ENCODE data around the gene SYNE1.

DNA sequence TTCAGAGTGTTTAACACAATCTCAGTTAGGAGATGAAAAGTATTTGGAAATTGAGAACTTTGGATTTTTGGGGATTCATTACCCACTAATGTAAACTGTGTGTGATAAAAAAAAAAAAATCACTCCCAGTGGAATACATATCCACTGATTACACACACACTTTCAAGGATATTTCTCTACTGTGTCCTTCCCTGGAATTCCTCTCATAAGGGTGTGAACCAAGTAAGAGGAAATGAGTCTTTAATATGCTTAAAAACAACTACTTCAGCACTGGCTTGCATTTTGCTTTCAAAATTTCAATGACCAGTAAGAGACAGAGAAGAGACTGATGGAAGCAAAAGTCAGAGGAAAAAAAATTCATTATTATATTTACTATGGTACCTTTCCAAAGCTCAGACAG, 36.1 kb upstream of the SYNE1 start:
- no peak for TF ChIP-seq CTCF (IDR thresholded peaks at IDR 0.05)
- no peak for TF ChIP-seq POLR2A (IDR thresholded peaks at IDR 0.05)
- no peak for TF ChIP-seq POLR2AphosphoS5 (IDR thresholded peaks at IDR 0.05)

Measured in upper lobe of left lung (tissue), 4 donors.